Adrenal gland (tissue), 5 donors: ENCODE measurements around the gene FAM241A.

Source experiments
- POLR2A ChIP-seq, 2 donors: fragments of 450-650 bp; IDR thresholded peaks; one replicate each; pipeline ENCODE4 v1.6.1; 2017; ENCODE audit warnings: antibody characterized with exemption in 2 of 2, mild to moderate bottlenecking in 2 of 2, moderate library complexity in 1 of 2
- TF ChIP-seq, protein P1 (sequence below), 6 experiments: fragments of 450-650 bp in 4 of 6; fragments of 200-600 bp in 2 of 6; sonication (generic) in 1 of 6; IDR thresholded peaks; 1 replicate in 5 of 6; 2 replicates in 1 of 6; pipeline versions ENCODE4 v1.5.1 to v1.8.0; 2016 to 2021; ENCODE audit warnings: antibody characterized with exemption in 6 of 6, mild to moderate bottlenecking in 2 of 6, moderate library complexity in 1 of 6
- donor health status: DM: no; HTN: no; CAD: no.

DNA sequence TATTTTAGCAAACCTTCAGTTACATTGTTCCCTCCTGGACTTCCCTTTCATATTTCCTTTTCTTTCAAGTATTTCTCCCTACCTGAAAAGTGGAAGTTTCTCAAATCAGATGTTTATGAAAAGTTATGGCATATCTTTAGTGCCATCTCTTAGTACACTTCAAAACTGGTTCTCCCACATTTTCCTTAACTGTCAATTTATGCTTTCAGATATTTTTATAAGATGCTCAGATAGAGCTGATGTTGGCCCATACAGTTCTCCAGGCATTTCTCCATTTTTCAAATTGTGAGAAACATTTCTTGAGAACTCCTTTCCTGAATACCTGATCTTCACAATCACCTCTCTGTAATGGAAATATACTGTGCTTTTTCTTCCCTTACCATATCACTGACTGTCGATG is 53.8 kb downstream of the FAM241A start:
- no peak for TF ChIP-seq POLR2A (IDR thresholded peaks at IDR 0.05)
- TF ChIP-seq, protein P1, sequence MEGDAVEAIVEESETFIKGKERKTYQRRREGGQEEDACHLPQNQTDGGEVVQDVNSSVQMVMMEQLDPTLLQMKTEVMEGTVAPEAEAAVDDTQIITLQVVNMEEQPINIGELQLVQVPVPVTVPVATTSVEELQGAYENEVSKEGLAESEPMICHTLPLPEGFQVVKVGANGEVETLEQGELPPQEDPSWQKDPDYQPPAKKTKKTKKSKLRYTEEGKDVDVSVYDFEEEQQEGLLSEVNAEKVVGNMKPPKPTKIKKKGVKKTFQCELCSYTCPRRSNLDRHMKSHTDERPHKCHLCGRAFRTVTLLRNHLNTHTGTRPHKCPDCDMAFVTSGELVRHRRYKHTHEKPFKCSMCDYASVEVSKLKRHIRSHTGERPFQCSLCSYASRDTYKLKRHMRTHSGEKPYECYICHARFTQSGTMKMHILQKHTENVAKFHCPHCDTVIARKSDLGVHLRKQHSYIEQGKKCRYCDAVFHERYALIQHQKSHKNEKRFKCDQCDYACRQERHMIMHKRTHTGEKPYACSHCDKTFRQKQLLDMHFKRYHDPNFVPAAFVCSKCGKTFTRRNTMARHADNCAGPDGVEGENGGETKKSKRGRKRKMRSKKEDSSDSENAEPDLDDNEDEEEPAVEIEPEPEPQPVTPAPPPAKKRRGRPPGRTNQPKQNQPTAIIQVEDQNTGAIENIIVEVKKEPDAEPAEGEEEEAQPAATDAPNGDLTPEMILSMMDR (IDR thresholded peaks at IDR 0.05) = no peak
